ENCODE data around the gene C1QTNF9.

The C1QTNF9 gene

GRCh38 chr13:24284889-24285565 is 24.4 kb upstream of the C1QTNF9 start:
- Histone ChIP-seq H3K9ac (ENCODE audit: low read depth, low read length) (no peak overlapping the region), H3K9me3 (replicated peaks; ENCODE audit: low read length) (no peaks in the 10 kb centered on the region), H3K36me3 (ENCODE audit: insufficient read depth, low read length) (no peaks in the 10 kb centered on the region), H3K4me2 (ENCODE audit: low read length) (no peak overlapping the region), H3K4me1 (ENCODE audit: control insufficient read depth, insufficient read depth, low read length) (no peaks in the 10 kb centered on the region), H3K4me3 (ENCODE audit: low read length) (no peak overlapping the region), H3K27me3 (ENCODE audit: control insufficient read depth, insufficient read depth, low read length) (no peaks in the 10 kb centered on the region)

GRCh38 chr13:24286624-24287023 is 22.8 kb upstream of the C1QTNF9 start:
- Histone ChIP-seq H3K9ac (ENCODE audit: low read depth, low read length) (no peak overlapping the region), H3K4me1 (ENCODE audit: control insufficient read depth, insufficient read depth, low read length) (no peaks in the 10 kb centered on the region), H3K4me3 (ENCODE audit: low read length) (no peak overlapping the region), H3K27me3 (ENCODE audit: control insufficient read depth, insufficient read depth, low read length) (no peaks in the 10 kb centered on the region), H3K36me3 (ENCODE audit: insufficient read depth, low read length) (no peaks in the 10 kb centered on the region), H3K4me2 (ENCODE audit: low read length) (no peak overlapping the region), H3K9me3 (replicated peaks; ENCODE audit: low read length) (no peaks in the 10 kb centered on the region)

GRCh38 chr13:24287748-24288287 is 21.6 kb upstream of the C1QTNF9 start:
- H3K4me1 ChIP-seq (ENCODE audit: control insufficient read depth, insufficient read depth, low read length) = no peaks in the 10 kb centered on the region
- no peak overlapping the region for H3K4me2 ChIP-seq (ENCODE audit: low read length)
- H3K9me3 ChIP-seq (replicated peaks; ENCODE audit: low read length) = no peaks in the 10 kb centered on the region
- H3K27me3 ChIP-seq (ENCODE audit: control insufficient read depth, insufficient read depth, low read length) = no peaks in the 10 kb centered on the region
- no peak overlapping the region for H3K4me3 ChIP-seq (ENCODE audit: low read length)
- H3K9ac ChIP-seq (ENCODE audit: low read depth, low read length) = no peak overlapping the region
- H3K36me3 ChIP-seq (ENCODE audit: insufficient read depth, low read length) = no peaks in the 10 kb centered on the region

GRCh38 chr13:24288870-24289269 is 20.5 kb upstream of the C1QTNF9 start:
- Histone ChIP-seq H3K36me3 (ENCODE audit: insufficient read depth, low read length) (no peaks in the 10 kb centered on the region), H3K9me3 (replicated peaks; ENCODE audit: low read length) (no peaks in the 10 kb centered on the region), H3K4me2 (ENCODE audit: low read length) (no peak overlapping the region), H3K9ac (ENCODE audit: low read depth, low read length) (no peak overlapping the region), H3K4me1 (ENCODE audit: control insufficient read depth, insufficient read depth, low read length) (no peaks in the 10 kb centered on the region), H3K27me3 (ENCODE audit: control insufficient read depth, insufficient read depth, low read length) (no peaks in the 10 kb centered on the region), H3K4me3 (ENCODE audit: low read length) (no peak overlapping the region)

- no peak overlapping the region for H3K4me2 ChIP-seq (ENCODE audit: low read length)
- H3K4me3 ChIP-seq (ENCODE audit: low read length) = no peak overlapping the region
- H3K9ac ChIP-seq (ENCODE audit: low read depth, low read length) = no peak overlapping the region
- H3K36me3 ChIP-seq (ENCODE audit: insufficient read depth, low read length) = no peaks in the 10 kb centered on the region
- H3K9me3 ChIP-seq (replicated peaks; ENCODE audit: low read length) = no peaks in the 10 kb centered on the region
- no peaks in the 10 kb centered on the region for H3K4me1 ChIP-seq (ENCODE audit: control insufficient read depth, insufficient read depth, low read length)
- no peaks in the 10 kb centered on the region for H3K27me3 ChIP-seq (ENCODE audit: control insufficient read depth, insufficient read depth, low read length)
Observed at GRCh38 chr13:24290280-24290932, 19.0 kb upstream of the C1QTNF9 start.

GRCh38 chr13:24292481-24292880 is 16.9 kb upstream of the C1QTNF9 start:
- Histone ChIP-seq H3K27me3 (ENCODE audit: control insufficient read depth, insufficient read depth, low read length) (no peaks in the 10 kb centered on the region), H3K4me3 (ENCODE audit: low read length) (no peak overlapping the region), H3K36me3 (ENCODE audit: insufficient read depth, low read length) (no peaks in the 10 kb centered on the region)

GRCh38 chr13:24293746-24294145 is 15.6 kb upstream of the C1QTNF9 start:
- H3K27me3 ChIP-seq (ENCODE audit: control insufficient read depth, insufficient read depth, low read length) = no peaks in the 10 kb centered on the region
- H3K36me3 ChIP-seq (ENCODE audit: insufficient read depth, low read length) = peaks cover 3% of the 10 kb centered on the region
- H3K4me3 ChIP-seq (ENCODE audit: low read length) = no peak overlapping the region
- H3K9ac ChIP-seq (ENCODE audit: low read depth, low read length) = no peak overlapping the region
- H3K4me1 ChIP-seq (ENCODE audit: control insufficient read depth, insufficient read depth, low read length) = no peaks in the 10 kb centered on the region
- H3K4me2 ChIP-seq (ENCODE audit: low read length) = no peak overlapping the region
- no peaks in the 10 kb centered on the region for H3K9me3 ChIP-seq (replicated peaks; ENCODE audit: low read length)

More at GRCh38 chr13:24292481-24292880, 16.9 kb upstream of the C1QTNF9 start:
- Histone ChIP-seq H3K9ac (ENCODE audit: low read depth, low read length) (no peak overlapping the region), H3K4me1 (ENCODE audit: control insufficient read depth, insufficient read depth, low read length) (no peaks in the 10 kb centered on the region), H3K4me2 (ENCODE audit: low read length) (no peak overlapping the region), H3K9me3 (replicated peaks; ENCODE audit: low read length) (no peaks in the 10 kb centered on the region)

GRCh38 chr13:24299488-24300114 is 9.8 kb upstream of the C1QTNF9 start:
- peaks cover 3% of the 10 kb centered on the region for H3K36me3 ChIP-seq (ENCODE audit: insufficient read depth, low read length)
- no peak overlapping the region for H3K9ac ChIP-seq (ENCODE audit: low read depth, low read length)
- no peaks in the 10 kb centered on the region for H3K27me3 ChIP-seq (ENCODE audit: control insufficient read depth, insufficient read depth, low read length)
- H3K9me3 ChIP-seq (replicated peaks; ENCODE audit: low read length) = no peaks in the 10 kb centered on the region
- no peak overlapping the region for H3K4me2 ChIP-seq (ENCODE audit: low read length)
- H3K4me1 ChIP-seq (ENCODE audit: control insufficient read depth, insufficient read depth, low read length) = no peaks in the 10 kb centered on the region
- no peak overlapping the region for H3K4me3 ChIP-seq (ENCODE audit: low read length)

- Histone ChIP-seq H3K4me3 (ENCODE audit: low read length) (no peak overlapping the region), H3K9me3 (replicated peaks; ENCODE audit: low read length) (no peaks in the 10 kb centered on the region), H3K4me1 (ENCODE audit: control insufficient read depth, insufficient read depth, low read length) (peaks cover 3% of the 10 kb centered on the region), H3K9ac (ENCODE audit: low read depth, low read length) (no peak overlapping the region), H3K4me2 (ENCODE audit: low read length) (no peak overlapping the region), H3K27me3 (ENCODE audit: control insufficient read depth, insufficient read depth, low read length) (no peaks in the 10 kb centered on the region), H3K36me3 (ENCODE audit: insufficient read depth, low read length) (peaks cover 3% of the 10 kb centered on the region)
Observed at GRCh38 chr13:24301434-24301833, 7.9 kb upstream of the C1QTNF9 start.

- Histone ChIP-seq H3K9me3 (replicated peaks; ENCODE audit: low read length) (no peaks in the 10 kb centered on the region), H3K36me3 (ENCODE audit: insufficient read depth, low read length) (peaks cover 3% of the 10 kb centered on the region), H3K27me3 (ENCODE audit: control insufficient read depth, insufficient read depth, low read length) (no peaks in the 10 kb centered on the region)
Observed at GRCh38 chr13:24301911-24302310, 7.5 kb upstream of the C1QTNF9 start.

GRCh38 chr13:24304620-24305019 is 4.8 kb upstream of the C1QTNF9 start:
- no peaks in the 10 kb centered on the region for H3K27me3 ChIP-seq (ENCODE audit: control insufficient read depth, insufficient read depth, low read length)
- H3K9ac ChIP-seq (ENCODE audit: low read depth, low read length) = no peak overlapping the region
- no peak overlapping the region for H3K4me3 ChIP-seq (ENCODE audit: low read length)
- no peaks in the 10 kb centered on the region for H3K36me3 ChIP-seq (ENCODE audit: insufficient read depth, low read length)
- H3K4me2 ChIP-seq (ENCODE audit: low read length) = no peak overlapping the region
- H3K4me1 ChIP-seq (ENCODE audit: control insufficient read depth, insufficient read depth, low read length) = peaks cover 6% of the 10 kb centered on the region
- H3K9me3 ChIP-seq (replicated peaks; ENCODE audit: low read length) = no peaks in the 10 kb centered on the region

More at GRCh38 chr13:24301911-24302310, 7.5 kb upstream of the C1QTNF9 start:
- Histone ChIP-seq H3K9ac (ENCODE audit: low read depth, low read length) (no peak overlapping the region), H3K4me2 (ENCODE audit: low read length) (no peak overlapping the region), H3K4me3 (ENCODE audit: low read length) (no peak overlapping the region), H3K4me1 (ENCODE audit: control insufficient read depth, insufficient read depth, low read length) (peaks cover 6% of the 10 kb centered on the region)

Measured in skeletal muscle satellite cell (primary cell).